ENCODE results near the gene SPAG8. TPM values are rescaled to one million over a fixed set of nuclear protein-coding genes. Genes with fewer than 3 reads are reported as not detected.

Gene SPAG8
- total and polyA plus RNA-seq, 8 donors, result 0.19 to 4.1 (median 1.7) TPM; not detected in 3

- no peaks in the 10 kb centered on the region for H3K9me3 ChIP-seq
- no peak for TF ChIP-seq POLR2AphosphoS5 (IDR thresholded peaks at IDR 0.05)
- peak within 1 kb of the TSS; percentile 41 to 51 (median 48) for H3K4me3 ChIP-seq
- H3K27ac ChIP-seq, result peak within 1 kb of the TSS; percentile 25 to 84 (median 74)
- peaks cover 37 to 60% (median 49%) of the 10 kb centered on the region in 4 donors for H3K4me1 ChIP-seq
- H3K27me3 ChIP-seq, result peaks cover 0 to 5% (median 0%) of the 10 kb centered on the region in 3 donors
- H3K36me3 ChIP-seq, result peaks cover 0 to 5% (median 2%) of the 10 kb centered on the region in 4 donors
- DNase-seq, result peak in 1 of 2 donors; percentile 77
- WGBS, 5 donors, result 16 to 30% (median 20%) methylated on average over 10 to 63 of the region's 64 CpGs
- intact Hi-C loops (cut with DNase I; ENCODE audit: low total_unique reads), result loop anchor here (5.0 kb wide), 1 partner anchor 91 kb away; no protein-coding TSS in a partner anchor
These were observed 20.7 kb downstream of the SPAG8 start, which contains the start of gene NPR2 for GRCh38 chr9:35791297-35791921. Gene NPR2, plus strand, starts transcription at chr9:35791591. Its CDS starts 818 bp downstream, at chr9:35792409.

DNA sequence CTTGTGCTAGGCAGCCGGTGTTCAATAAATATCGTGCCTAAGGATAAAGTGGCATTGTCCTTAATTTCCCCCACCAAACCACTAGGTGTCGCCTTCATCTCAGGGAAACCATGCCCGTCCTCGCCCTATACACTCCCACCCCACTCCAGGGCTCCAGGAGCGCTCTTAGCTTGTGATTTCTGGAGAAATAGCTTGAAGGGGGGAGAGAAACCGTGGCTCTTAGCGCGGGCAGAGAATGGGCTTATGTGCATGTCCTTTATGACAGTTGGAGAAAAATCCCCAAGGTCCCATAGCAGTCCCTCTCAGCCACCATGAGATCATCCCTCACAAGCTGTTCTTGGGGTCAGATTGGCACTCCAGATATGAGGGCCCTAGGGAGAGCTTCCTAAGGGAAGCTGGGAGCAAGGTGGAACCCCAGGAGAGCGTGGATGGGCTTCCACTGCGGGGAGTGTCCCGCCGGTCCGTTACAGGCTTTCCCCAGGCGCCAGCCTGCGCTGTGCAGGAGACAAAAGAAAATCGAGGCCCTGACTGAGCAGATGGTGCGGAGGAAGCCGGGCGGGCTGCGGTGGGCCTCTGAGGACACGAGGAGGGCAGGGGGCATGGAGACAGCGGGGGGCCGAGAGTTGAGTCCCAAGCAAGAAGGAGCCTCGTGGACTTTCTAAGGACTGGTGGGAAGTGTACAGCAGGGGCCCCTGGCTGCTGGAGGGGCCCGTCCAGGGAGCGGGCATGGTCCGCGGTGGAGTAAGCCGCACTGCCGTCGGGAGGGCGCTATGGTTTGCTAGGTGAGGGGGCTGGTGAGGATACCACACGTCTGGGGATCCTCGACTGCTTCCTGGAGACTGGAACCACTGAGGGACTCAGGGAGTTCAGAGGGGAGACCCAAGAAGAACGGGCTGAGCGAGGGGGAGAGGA lies 21.4 kb downstream of the SPAG8 start:
- no peaks in the 10 kb centered on the region for H3K9me3 ChIP-seq
- peaks cover 0 to 5% (median 3%) of the 10 kb centered on the region in 4 donors for H3K36me3 ChIP-seq
- H3K27me3 ChIP-seq, result peaks cover 0 to 5% (median 0%) of the 10 kb centered on the region in 3 donors
- peak overlapping the region; percentile 41 to 51 (median 48) for H3K4me3 ChIP-seq
- TF ChIP-seq POLR2A (IDR thresholded peaks at IDR 0.05) (no peak), POLR2AphosphoS5 (IDR thresholded peaks at IDR 0.05) (peak in 1 of 3 donors; percentile 41), EP300 (IDR thresholded peaks at IDR 0.05) (no peak)
- TF ChIP-seq, protein P1, sequence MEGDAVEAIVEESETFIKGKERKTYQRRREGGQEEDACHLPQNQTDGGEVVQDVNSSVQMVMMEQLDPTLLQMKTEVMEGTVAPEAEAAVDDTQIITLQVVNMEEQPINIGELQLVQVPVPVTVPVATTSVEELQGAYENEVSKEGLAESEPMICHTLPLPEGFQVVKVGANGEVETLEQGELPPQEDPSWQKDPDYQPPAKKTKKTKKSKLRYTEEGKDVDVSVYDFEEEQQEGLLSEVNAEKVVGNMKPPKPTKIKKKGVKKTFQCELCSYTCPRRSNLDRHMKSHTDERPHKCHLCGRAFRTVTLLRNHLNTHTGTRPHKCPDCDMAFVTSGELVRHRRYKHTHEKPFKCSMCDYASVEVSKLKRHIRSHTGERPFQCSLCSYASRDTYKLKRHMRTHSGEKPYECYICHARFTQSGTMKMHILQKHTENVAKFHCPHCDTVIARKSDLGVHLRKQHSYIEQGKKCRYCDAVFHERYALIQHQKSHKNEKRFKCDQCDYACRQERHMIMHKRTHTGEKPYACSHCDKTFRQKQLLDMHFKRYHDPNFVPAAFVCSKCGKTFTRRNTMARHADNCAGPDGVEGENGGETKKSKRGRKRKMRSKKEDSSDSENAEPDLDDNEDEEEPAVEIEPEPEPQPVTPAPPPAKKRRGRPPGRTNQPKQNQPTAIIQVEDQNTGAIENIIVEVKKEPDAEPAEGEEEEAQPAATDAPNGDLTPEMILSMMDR (IDR thresholded peaks at IDR 0.05), result peak in 5 of 7 experiments; percentile 80 to 95 (median 90)
- intact Hi-C loops (cut with DNase I; ENCODE audit: low total_unique reads), result loop anchor here (5.0 kb wide), 1 partner anchor 92 kb away; no protein-coding TSS in a partner anchor
- peak; percentile 68 to 93 for DNase-seq
- 52 to 60% (median 56%) methylated on average over 35 to 37 of the region's 37 CpGs for WGBS, 5 donors
- peak overlapping the region; percentile 7 to 84 (median 74) for H3K27ac ChIP-seq
- peaks cover 37 to 55% (median 46%) of the 10 kb centered on the region in 4 donors for H3K4me1 ChIP-seq

DNA sequence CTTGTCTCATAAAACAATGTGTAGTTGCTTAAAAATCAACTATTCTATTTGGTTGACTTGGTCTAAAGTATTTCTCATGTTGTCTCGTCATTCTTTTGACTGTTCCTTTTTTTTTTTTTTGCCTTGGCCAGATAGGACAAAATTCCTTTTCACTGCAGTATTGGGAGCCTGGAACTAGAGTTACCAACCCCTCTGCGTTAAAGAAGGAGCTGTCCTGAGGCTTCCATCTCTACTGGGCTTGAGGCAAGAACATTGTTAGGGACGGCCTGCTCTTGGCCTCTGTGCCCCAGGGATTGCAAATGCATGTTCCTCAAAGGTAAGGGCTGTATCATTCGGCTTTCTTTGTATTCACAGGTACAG lies 22.1 kb downstream of the SPAG8 start:
- no peaks in the 10 kb centered on the region for H3K9me3 ChIP-seq
- no peak overlapping the region for H3K4me3 ChIP-seq
- TF ChIP-seq POLR2A (IDR thresholded peaks at IDR 0.05), result no peak
- TF ChIP-seq EP300 (IDR thresholded peaks at IDR 0.05), result no peak
- TF ChIP-seq, protein P1 (IDR thresholded peaks at IDR 0.05), result no peak
- TF ChIP-seq POLR2AphosphoS5 (IDR thresholded peaks at IDR 0.05), result no peak
- peaks cover 0 to 5% (median 4%) of the 10 kb centered on the region in 4 donors for H3K36me3 ChIP-seq
- peaks cover 37 to 49% (median 43%) of the 10 kb centered on the region in 4 donors for H3K4me1 ChIP-seq
- H3K27me3 ChIP-seq, result peaks cover 0 to 5% (median 0%) of the 10 kb centered on the region in 3 donors
- 31 to 39% (median 34%) methylated on average over 4 of the region's 4 CpGs for WGBS, 5 donors
- intact Hi-C loops (cut with DNase I; ENCODE audit: low total_unique reads), result loop anchor here (5.0 kb wide), 1 partner anchor 92 kb away; no protein-coding TSS in a partner anchor
- peak overlapping the region in 1 of 5 donors; percentile 78 for H3K27ac ChIP-seq
- DNase-seq, result no peak

DNA sequence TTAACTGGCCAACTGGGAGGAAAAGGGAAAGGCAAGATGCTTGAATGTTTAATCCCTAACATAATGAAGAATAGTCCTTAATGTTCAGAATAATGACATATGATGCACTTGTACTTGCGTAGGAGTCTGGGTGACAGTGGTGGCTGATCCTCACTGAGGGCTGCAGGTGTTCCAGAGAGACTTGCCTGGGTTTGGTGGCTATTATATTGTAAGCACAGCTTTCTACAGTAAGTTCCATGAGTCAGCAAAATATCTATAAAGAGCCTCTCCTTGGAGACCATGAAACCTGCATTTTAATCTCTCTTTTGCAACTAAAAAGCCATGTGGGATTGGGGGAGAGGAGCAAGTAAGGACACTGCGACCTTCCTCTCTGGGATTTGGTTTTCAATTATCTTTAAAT lies 22.5 kb downstream of the SPAG8 start:
- H3K4me1 ChIP-seq, result peaks cover 37 to 44% (median 40%) of the 10 kb centered on the region in 4 donors
- intact Hi-C loops (cut with DNase I; ENCODE audit: low total_unique reads), result no loop called here
- peaks cover 0 to 5% (median 0%) of the 10 kb centered on the region in 3 donors for H3K27me3 ChIP-seq
- no peaks in the 10 kb centered on the region for H3K9me3 ChIP-seq
- no peak overlapping the region for H3K4me3 ChIP-seq
- no peak for DNase-seq
- TF ChIP-seq EP300 (IDR thresholded peaks at IDR 0.05) (no peak), POLR2A (IDR thresholded peaks at IDR 0.05) (no peak)
- WGBS, 5 donors, result 89 to 100% (median 98%) methylated on average over 2 of the region's 2 CpGs
- no peak overlapping the region for H3K27ac ChIP-seq
- H3K36me3 ChIP-seq, result peaks cover 0 to 5% (median 4%) of the 10 kb centered on the region in 4 donors

DNA sequence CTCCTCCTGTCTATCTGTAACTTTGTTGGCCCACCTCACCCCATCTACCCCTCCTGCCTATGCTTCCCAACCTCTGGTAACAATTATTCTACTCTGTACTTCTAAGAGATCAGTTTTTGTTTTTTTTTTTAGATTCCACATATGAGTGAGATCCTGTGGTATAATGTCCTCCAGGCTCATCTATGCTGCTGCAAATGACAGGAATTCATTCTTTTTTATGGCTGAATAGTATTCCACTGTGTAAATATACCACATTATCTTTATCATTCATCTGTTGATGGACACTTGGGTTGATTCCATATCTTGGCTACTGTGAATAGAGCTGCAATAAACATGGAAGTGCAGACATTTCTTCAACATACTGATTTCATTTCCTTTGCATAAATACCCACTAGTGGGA lies 28.6 kb downstream of the SPAG8 start:
- no peak for DNase-seq
- Histone ChIP-seq H3K4me3 (no peak overlapping the region), H3K9me3 (no peaks in the 10 kb centered on the region), H3K27me3 (no peaks in the 10 kb centered on the region), H3K36me3 (peaks cover 0 to 4% (median 2%) of the 10 kb centered on the region in 4 donors), H3K4me1 (no peaks in the 10 kb centered on the region), H3K27ac (no peak overlapping the region)
- TF ChIP-seq POLR2AphosphoS5 (IDR thresholded peaks at IDR 0.05) (no peak), POLR2A (IDR thresholded peaks at IDR 0.05) (no peak), EP300 (IDR thresholded peaks at IDR 0.05) (no peak)
- TF ChIP-seq, protein P1 (IDR thresholded peaks at IDR 0.05), result no peak
- intact Hi-C loops (cut with DNase I; ENCODE audit: low total_unique reads), result no loop called here
